GM23338 (cell line): ENCODE results near the gene YBX3. TPM values are rescaled to one million over a fixed set of nuclear protein-coding genes. Genes with fewer than 3 reads are reported as not detected.

Experiments used
- ATAC-seq: fragments of 200-7000 bp; cut with Tn5 transposase; 3 replicates; pipeline ENCODE4 v1.9.1; 2020
- DNase-seq: peaks from one replicate; pipeline ENCODE4 v3.0.0-alpha.2; 2015; ENCODE audit warnings: low spot score
- H2AFZ ChIP-seq: fragments of 200-600 bp; sonication (generic); 2 replicates; pipeline ENCODE4 v1.8.0; 2016; ENCODE audit warnings: antibody characterized with exemption, mild to moderate bottlenecking, moderate library complexity
- H3F3A ChIP-seq: fragments of 200-600 bp; sonication (generic); replicated peaks from 2 replicates; pipeline ENCODE4 v1.8.0; 2017; ENCODE audit warnings: antibody characterized with exemption, mixed run types, low read depth
- H3K27ac ChIP-seq: fragments of 200-600 bp; sonication (generic); 2 replicates; pipeline ENCODE4 v1.6.1; 2016; ENCODE audit warnings: low read depth
- H3K27me3 ChIP-seq: fragments of 200-600 bp; sonication (generic); 2 replicates; pipeline ENCODE4 v1.8.0; 2016; ENCODE audit warnings: mild to moderate bottlenecking, mixed run types, moderate library complexity; ENCODE audit not compliant: insufficient read depth
- H3K36me3 ChIP-seq: fragments of 200-600 bp; sonication (generic); 2 replicates; pipeline ENCODE4 v1.8.0; 2016; ENCODE audit warnings: mild to moderate bottlenecking; ENCODE audit not compliant: insufficient read depth
- H3K4me1 ChIP-seq: fragments of 200-600 bp; sonication (generic); 2 replicates; pipeline ENCODE4 v1.8.0; 2016; ENCODE audit warnings: mild to moderate bottlenecking, moderate library complexity; ENCODE audit not compliant: insufficient read depth
- H3K4me2 ChIP-seq: fragments of 200-600 bp; sonication (generic); 2 replicates; pipeline ENCODE4 v1.7.1; 2017; ENCODE audit warnings: mixed run types
- H3K4me3 ChIP-seq: fragments of 200-600 bp; sonication (generic); 2 replicates; pipeline ENCODE4 v1.6.1; 2016; ENCODE audit warnings: mixed run types
- H3K79me2 ChIP-seq: fragments of 200-600 bp; sonication (generic); replicated peaks from 2 replicates; pipeline ENCODE4 v1.8.0; 2017; ENCODE audit warnings: mild to moderate bottlenecking; ENCODE audit not compliant: insufficient read depth
- H3K9me2 ChIP-seq: fragments of 200-600 bp; sonication (generic); 2 replicates; pipeline ENCODE4 v1.8.0; 2017; ENCODE audit not compliant: insufficient read depth
- H4K20me1 ChIP-seq: fragments of 200-600 bp; sonication (generic); replicated peaks from 2 replicates; pipeline ENCODE4 v1.8.0; 2017; ENCODE audit warnings: mild to moderate bottlenecking; ENCODE audit not compliant: insufficient read depth
- H3K27ac Mint-ChIP-seq: 2 replicates; pipeline ENCODE4 v1.8.0; 2020; ENCODE audit warnings: inconsistent platforms, mild to moderate bottlenecking, moderate library complexity, mixed read lengths
- H3K27me3 Mint-ChIP-seq: 3 replicates; pipeline ENCODE4 v1.8.0; 2022; ENCODE audit warnings: low read depth, mild to moderate bottlenecking, moderate library complexity, mixed read lengths, inconsistent platforms; ENCODE audit not compliant: insufficient read depth, poor library complexity
- H3K36me3 Mint-ChIP-seq: 3 replicates; pipeline ENCODE4 v1.8.0; 2021; ENCODE audit warnings: low read depth, mild to moderate bottlenecking, inconsistent platforms, moderate library complexity, mixed read lengths
- H3K4me1 Mint-ChIP-seq: 3 replicates; pipeline ENCODE4 v1.8.0; 2020; ENCODE audit warnings: mild to moderate bottlenecking, inconsistent platforms, mixed read lengths
- H3K4me3 Mint-ChIP-seq: 3 replicates; pipeline ENCODE4 v1.8.0; 2021; ENCODE audit warnings: moderate library complexity, mild to moderate bottlenecking, inconsistent platforms, mixed read lengths
- H3K9me3 Mint-ChIP-seq: 3 replicates; pipeline ENCODE4 v1.8.0; 2020; ENCODE audit warnings: moderate library complexity, mild to moderate bottlenecking, inconsistent platforms, mixed read lengths
- CREB1 ChIP-seq: fragments of 250-450 bp; sonication (Bioruptor Pico); IDR thresholded peaks from 2 replicates; pipeline ENCODE4 v1.5.0; 2020; ENCODE audit warnings: low read depth, mild to moderate bottlenecking, moderate library complexity
- EZH2 ChIP-seq: fragments of 200-600 bp; sonication (generic); IDR thresholded peaks from one replicate; pipeline ENCODE4 v1.8.0; 2017; ENCODE audit warnings: antibody characterized with exemption, mild to moderate bottlenecking, low read depth; ENCODE audit not compliant: unreplicated experiment
- JUNB ChIP-seq: IDR thresholded peaks from one replicate; pipeline ENCODE4 v1.6.1; 2016; ENCODE audit warnings: antibody characterized with exemption; ENCODE audit not compliant: unreplicated experiment
- NANOG ChIP-seq: IDR thresholded peaks from 2 replicates; pipeline ENCODE4 v1.6.1; 2016; ENCODE audit warnings: antibody characterized with exemption, borderline replicate concordance
- STAT1 ChIP-seq: IDR thresholded peaks from one replicate; pipeline ENCODE4 v1.6.1; 2016; ENCODE audit warnings: antibody characterized with exemption; ENCODE audit not compliant: unreplicated experiment
- polyA plus RNA-seq: library from polyadenylated mRNA; unstranded; fragments of >200 nt; fragmentation: Nextera tagmentation; extraction: Ambion mirVana; gene quantifications from 2 replicates; pipeline ENCODE4 v1.2.1, GENCODE V29; 2016
- total RNA-seq: library from RNA; depleted of rRNA; stranded (reverse); fragments of >200 nt; shearing (Covaris generic); gene quantifications from 2 replicates; pipeline ENCODE4 v1.2.3, GENCODE V29; 2014
- TF ChIP-seq, protein P1 (sequence below): IDR thresholded peaks from one replicate; pipeline ENCODE4 v1.6.1; 2018; ENCODE audit warnings: antibody characterized with exemption; ENCODE audit not compliant: unreplicated experiment
- TF ChIP-seq, protein P2 (sequence below): fragments of 250-450 bp; sonication (Bioruptor Pico); IDR thresholded peaks from 2 replicates; pipeline ENCODE4 v1.5.0; 2020; ENCODE audit warnings: mild to moderate bottlenecking, moderate library complexity

Gene YBX3
- total and polyA plus RNA-seq, 2 experiments from 2014 or later: 179 to 450 TPM

DNA sequence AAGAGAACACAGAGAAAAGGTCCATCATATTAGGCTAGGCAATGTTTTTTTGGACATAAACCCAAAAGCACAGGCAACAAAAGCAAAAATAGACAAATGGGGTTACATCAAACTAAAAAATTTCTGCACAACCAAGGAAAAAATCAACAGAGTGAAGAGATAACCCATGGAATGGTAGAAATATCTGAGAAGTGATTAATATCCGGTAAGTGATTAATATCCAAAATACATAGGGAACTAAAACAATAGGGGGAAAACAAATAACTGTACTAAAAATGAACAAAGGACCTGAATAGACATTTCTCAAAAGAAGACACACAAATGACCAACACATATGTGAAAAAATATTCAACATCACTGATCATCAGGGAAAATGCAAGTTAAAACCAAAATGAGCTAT lies 53.6 kb downstream of the YBX3 start:
- H3K27me3 Mint-ChIP-seq: peaks cover 9% of the 10 kb centered on the region
- peaks cover 4% of the 10 kb centered on the region; the same call in 2 of the 3 replicates for H3K4me1 Mint-ChIP-seq
- no peak overlapping the region for H3K4me3 ChIP-seq
- H3K4me3 Mint-ChIP-seq: no peak overlapping the region
- no peak overlapping the region for H3K27ac Mint-ChIP-seq
- H3K9me3 Mint-ChIP-seq: peaks cover 3% of the 10 kb centered on the region; the same call in 1 of the 3 replicates
- TF ChIP-seq, protein P1, sequence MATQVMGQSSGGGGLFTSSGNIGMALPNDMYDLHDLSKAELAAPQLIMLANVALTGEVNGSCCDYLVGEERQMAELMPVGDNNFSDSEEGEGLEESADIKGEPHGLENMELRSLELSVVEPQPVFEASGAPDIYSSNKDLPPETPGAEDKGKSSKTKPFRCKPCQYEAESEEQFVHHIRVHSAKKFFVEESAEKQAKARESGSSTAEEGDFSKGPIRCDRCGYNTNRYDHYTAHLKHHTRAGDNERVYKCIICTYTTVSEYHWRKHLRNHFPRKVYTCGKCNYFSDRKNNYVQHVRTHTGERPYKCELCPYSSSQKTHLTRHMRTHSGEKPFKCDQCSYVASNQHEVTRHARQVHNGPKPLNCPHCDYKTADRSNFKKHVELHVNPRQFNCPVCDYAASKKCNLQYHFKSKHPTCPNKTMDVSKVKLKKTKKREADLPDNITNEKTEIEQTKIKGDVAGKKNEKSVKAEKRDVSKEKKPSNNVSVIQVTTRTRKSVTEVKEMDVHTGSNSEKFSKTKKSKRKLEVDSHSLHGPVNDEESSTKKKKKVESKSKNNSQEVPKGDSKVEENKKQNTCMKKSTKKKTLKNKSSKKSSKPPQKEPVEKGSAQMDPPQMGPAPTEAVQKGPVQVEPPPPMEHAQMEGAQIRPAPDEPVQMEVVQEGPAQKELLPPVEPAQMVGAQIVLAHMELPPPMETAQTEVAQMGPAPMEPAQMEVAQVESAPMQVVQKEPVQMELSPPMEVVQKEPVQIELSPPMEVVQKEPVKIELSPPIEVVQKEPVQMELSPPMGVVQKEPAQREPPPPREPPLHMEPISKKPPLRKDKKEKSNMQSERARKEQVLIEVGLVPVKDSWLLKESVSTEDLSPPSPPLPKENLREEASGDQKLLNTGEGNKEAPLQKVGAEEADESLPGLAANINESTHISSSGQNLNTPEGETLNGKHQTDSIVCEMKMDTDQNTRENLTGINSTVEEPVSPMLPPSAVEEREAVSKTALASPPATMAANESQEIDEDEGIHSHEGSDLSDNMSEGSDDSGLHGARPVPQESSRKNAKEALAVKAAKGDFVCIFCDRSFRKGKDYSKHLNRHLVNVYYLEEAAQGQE: no peak
- TF ChIP-seq STAT1 (no peak), JUNB (no peak)
- H3K79me2 ChIP-seq: no peaks in the 10 kb centered on the region
- no peak overlapping the region for H2AFZ ChIP-seq
- no peak for DNase-seq
- H3F3A ChIP-seq: no peaks in the 10 kb centered on the region
- H3K27me3 ChIP-seq: no peaks in the 10 kb centered on the region
- no peaks in the 10 kb centered on the region for H3K36me3 Mint-ChIP-seq
- no peaks in the 10 kb centered on the region for H3K36me3 ChIP-seq
- no peaks in the 10 kb centered on the region for H4K20me1 ChIP-seq
- H3K4me1 ChIP-seq: no peaks in the 10 kb centered on the region
- H3K9me2 ChIP-seq: no peaks in the 10 kb centered on the region
- no peak overlapping the region for H3K4me2 ChIP-seq
- H3K27ac ChIP-seq: no peak overlapping the region
- ATAC-seq: no peak

DNA sequence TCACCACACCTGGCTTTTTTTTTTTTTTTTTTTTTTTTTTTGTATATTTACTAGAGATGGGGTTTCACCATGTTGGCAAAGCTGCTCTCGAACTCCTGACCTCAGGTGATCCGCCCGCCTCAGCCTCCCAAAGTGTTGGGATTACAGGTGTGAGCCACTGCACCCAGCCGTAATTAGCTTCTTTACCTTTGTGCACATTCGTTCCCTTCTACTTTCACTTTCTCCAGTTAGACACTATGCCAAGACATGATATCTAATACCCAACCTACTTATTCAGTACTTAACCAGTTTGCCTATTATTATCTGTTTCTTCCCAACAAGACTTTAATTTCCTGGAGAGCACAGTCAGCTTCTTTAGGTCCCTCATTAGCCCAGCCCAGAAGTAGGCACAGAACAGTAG lies 54.6 kb downstream of the YBX3 start:
- H3K9me2 ChIP-seq: no peaks in the 10 kb centered on the region
- no peak overlapping the region for H2AFZ ChIP-seq
- Mint-ChIP-seq H3K4me3 (no peak overlapping the region), H3K9me3 (peaks cover 3% of the 10 kb centered on the region; the same call in 1 of the 3 replicates), H3K27ac (no peak overlapping the region), H3K27me3 (peaks cover 4% of the 10 kb centered on the region), H3K4me1 (peaks cover 4% of the 10 kb centered on the region; the same call in 2 of the 3 replicates), H3K36me3 (no peaks in the 10 kb centered on the region)
- ATAC-seq: no peak
- H3K27me3 ChIP-seq: no peaks in the 10 kb centered on the region
- no peak overlapping the region for H3K27ac ChIP-seq
- no peaks in the 10 kb centered on the region for H3K36me3 ChIP-seq
- H3K4me1 ChIP-seq: no peaks in the 10 kb centered on the region
- TF ChIP-seq, protein P2, sequence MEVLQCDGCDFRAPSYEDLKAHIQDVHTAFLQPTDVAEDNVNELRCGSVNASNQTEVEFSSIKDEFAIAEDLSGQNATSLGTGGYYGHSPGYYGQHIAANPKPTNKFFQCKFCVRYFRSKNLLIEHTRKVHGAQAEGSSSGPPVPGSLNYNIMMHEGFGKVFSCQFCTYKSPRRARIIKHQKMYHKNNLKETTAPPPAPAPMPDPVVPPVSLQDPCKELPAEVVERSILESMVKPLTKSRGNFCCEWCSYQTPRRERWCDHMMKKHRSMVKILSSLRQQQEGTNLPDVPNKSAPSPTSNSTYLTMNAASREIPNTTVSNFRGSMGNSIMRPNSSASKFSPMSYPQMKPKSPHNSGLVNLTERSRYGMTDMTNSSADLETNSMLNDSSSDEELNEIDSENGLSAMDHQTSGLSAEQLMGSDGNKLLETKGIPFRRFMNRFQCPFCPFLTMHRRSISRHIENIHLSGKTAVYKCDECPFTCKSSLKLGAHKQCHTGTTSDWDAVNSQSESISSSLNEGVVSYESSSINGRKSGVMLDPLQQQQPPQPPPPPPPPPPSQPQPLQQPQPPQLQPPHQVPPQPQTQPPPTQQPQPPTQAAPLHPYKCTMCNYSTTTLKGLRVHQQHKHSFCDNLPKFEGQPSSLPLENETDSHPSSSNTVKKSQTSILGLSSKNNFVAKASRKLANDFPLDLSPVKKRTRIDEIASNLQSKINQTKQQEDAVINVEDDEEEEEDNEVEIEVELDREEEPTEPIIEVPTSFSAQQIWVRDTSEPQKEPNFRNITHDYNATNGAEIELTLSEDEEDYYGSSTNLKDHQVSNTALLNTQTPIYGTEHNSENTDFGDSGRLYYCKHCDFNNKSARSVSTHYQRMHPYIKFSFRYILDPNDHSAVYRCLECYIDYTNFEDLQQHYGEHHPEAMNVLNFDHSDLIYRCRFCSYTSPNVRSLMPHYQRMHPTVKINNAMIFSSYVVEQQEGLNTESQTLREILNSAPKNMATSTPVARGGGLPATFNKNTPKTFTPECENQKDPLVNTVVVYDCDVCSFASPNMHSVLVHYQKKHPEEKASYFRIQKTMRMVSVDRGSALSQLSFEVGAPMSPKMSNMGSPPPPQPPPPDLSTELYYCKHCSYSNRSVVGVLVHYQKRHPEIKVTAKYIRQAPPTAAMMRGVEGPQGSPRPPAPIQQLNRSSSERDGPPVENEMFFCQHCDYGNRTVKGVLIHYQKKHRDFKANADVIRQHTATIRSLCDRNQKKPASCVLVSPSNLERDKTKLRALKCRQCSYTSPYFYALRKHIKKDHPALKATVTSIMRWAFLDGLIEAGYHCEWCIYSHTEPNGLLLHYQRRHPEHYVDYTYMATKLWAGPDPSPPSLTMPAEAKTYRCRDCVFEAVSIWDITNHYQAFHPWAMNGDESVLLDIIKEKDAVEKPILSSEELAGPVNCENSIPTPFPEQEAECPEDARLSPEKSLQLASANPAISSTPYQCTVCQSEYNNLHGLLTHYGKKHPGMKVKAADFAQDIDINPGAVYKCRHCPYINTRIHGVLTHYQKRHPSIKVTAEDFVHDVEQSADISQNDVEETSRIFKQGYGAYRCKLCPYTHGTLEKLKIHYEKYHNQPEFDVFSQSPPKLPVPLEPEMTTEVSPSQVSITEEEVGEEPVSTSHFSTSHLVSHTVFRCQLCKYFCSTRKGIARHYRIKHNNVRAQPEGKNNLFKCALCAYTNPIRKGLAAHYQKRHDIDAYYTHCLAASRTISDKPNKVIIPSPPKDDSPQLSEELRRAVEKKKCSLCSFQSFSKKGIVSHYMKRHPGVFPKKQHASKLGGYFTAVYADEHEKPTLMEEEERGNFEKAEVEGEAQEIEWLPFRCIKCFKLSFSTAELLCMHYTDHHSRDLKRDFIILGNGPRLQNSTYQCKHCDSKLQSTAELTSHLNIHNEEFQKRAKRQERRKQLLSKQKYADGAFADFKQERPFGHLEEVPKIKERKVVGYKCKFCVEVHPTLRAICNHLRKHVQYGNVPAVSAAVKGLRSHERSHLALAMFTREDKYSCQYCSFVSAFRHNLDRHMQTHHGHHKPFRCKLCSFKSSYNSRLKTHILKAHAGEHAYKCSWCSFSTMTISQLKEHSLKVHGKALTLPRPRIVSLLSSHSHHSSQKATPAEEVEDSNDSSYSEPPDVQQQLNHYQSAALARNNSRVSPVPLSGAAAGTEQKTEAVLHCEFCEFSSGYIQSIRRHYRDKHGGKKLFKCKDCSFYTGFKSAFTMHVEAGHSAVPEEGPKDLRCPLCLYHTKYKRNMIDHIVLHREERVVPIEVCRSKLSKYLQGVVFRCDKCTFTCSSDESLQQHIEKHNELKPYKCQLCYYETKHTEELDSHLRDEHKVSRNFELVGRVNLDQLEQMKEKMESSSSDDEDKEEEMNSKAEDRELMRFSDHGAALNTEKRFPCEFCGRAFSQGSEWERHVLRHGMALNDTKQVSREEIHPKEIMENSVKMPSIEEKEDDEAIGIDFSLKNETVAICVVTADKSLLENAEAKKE (CRISPR knock-in tag): no peak
- TF ChIP-seq EZH2: no peak
- TF ChIP-seq CREB1 (CRISPR knock-in tag): no peak
- no peak for TF ChIP-seq NANOG
- no peaks in the 10 kb centered on the region for H4K20me1 ChIP-seq
- H3K4me3 ChIP-seq: no peak overlapping the region
- H3K4me2 ChIP-seq: no peak overlapping the region
- no peak for DNase-seq
- H3K79me2 ChIP-seq: no peaks in the 10 kb centered on the region
- H3F3A ChIP-seq: no peaks in the 10 kb centered on the region
